ENCODE data around the gene SLC2A13. TPM values are rescaled to one million over a fixed set of nuclear protein-coding genes. Genes with fewer than 3 reads are reported as not detected.
"Not testable (repeated sequence)": the region's sequence is repeated elsewhere in the genome, so short reads cannot be mapped to it uniquely, and the experiment has no call there.

SLC2A13 gene
- total RNA-seq, 1 experiment from 2014 or later: 1.5 TPM

DNA sequence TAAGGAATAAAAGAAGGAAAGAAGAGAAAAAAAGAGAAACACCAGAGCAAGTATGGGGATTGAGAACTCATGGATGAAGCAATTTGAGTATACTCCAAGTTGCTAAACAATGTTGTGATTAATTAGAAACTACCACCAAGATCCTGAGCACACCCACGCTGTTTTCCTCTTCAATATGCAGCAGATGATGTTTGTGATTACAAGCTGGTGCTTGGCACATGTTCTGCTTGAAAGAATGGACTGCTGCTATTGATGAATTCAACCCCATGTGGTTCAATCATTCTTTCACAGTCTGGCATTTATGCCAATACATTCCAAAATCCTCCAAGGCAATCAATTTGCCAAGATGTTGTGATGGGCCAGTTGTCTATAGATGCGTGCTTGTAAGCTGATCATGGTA lies 146.8 kb downstream of the SLC2A13 start:
- in situ Hi-C loops (cut with HindIII; ENCODE audit: low sequenced_read_pairs): no loop called here

DNA sequence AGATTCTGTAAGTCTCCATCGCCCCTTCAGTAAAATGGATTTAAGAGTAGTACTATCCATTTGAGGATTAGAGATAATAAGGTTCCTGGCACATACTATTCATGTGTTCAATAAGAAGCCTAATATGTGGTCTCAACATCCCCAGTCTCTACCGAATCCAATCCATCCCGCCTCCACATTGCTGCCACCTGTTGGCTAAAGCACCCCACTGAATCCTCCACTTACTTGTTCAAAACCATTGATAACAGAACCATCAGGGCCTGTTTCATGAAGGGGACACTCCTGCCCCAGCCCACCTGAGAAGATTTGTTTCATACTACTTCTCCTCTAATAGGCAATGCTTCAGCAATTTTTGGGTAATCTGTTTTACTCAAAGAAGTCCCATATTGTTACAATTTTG lies 147.5 kb downstream of the SLC2A13 start:
- in situ Hi-C loops (cut with HindIII; ENCODE audit: low sequenced_read_pairs): no loop called here
- no peak for DNase-seq (ENCODE audit: low spot score)

More for the DNA sequence above, 146.8 kb downstream of the SLC2A13 start:
- no peak for DNase-seq (ENCODE audit: low spot score)

DNA sequence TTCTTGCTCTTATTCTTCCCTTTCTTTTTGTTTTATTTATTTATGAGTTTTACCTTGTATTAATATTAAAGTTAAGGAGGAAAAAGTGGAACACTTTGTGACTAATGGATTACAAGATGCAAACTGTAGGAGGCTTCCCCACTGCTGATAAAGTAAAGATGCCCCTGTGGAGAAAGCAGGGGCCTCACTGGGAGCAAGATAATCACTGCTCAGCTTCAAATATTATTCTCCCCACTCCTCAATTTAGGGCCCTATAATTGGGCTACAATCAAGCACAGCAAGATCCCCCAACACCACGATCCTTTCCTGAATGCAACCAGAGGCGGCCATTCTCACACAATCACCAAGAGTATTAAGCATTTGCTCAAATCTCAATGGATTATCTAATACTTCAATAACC lies 149.2 kb downstream of the SLC2A13 start:
- in situ Hi-C loops (cut with HindIII; ENCODE audit: low sequenced_read_pairs): no loop called here

DNA sequence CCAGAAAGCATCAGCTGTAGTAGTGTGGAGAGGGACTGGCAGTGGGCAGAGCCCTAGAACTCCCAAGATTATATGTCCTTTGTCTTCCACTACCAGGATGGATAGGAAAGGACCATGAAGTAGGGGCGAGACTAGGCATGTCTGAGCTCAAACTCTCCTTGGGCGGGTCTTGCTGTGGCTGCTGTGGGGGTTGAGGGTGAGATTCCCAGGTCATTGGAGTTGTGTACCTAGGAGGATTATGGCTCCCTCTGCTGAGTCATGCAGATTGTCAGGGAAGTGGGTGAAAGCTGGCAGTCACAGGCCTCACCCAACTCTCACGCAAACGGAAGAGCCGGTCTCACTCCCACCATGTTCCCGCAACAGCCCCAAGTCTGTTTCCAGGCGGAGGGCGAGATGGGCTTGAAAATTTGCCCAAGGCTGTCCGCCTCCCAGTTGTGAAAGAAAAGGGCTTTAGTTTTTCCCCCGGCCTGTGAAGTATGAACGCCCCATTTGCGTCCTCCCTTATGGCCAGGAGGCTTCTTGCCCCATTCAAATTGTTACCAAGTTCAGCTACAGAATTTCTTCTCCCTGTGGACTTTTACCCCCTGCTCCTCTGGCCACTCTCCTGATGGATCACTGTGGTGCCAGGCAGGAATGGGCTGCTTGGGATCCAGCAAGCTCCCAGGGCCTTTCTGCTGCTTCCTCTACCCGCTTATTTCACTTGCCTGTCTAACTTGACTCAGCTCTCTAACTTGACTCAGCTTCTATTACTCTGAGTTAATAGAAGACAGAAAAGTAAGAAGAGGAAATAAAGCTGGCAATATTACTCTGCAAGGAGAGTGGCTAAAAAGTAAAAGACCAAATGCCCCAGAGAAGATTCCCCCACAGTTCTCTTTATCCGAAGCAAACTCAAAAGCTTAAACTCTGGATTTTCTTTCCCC lies 159.3 kb downstream of the SLC2A13 start:
- in situ Hi-C loops (cut with HindIII; ENCODE audit: low sequenced_read_pairs): no loop called here
- DNase-seq (ENCODE audit: low spot score): no peak

More for the DNA sequence above, 149.2 kb downstream of the SLC2A13 start:
- no peak for DNase-seq (ENCODE audit: low spot score)

DNA sequence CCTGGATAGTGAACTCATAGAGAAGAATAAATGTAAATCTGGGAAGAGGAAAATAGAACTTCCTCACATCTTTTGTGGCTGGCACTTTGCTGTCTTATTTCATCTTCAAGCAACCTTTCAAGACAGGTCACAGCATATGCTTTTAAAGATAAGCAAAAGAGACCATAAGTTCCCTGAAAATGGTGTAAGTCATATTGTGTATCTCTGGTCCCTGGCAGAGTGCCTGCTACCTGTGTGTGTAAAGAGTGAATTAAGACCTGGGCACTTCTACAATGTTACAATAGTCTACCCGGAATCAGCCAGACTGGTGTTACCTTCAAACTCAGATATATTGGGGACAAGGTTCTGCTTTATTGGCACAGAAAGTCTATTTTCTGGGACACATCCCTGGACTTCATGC lies 168.8 kb downstream of the SLC2A13 start:
- in situ Hi-C loops (cut with HindIII; ENCODE audit: low sequenced_read_pairs): no loop called here
- DNase-seq (ENCODE audit: low spot score): no peak

DNA sequence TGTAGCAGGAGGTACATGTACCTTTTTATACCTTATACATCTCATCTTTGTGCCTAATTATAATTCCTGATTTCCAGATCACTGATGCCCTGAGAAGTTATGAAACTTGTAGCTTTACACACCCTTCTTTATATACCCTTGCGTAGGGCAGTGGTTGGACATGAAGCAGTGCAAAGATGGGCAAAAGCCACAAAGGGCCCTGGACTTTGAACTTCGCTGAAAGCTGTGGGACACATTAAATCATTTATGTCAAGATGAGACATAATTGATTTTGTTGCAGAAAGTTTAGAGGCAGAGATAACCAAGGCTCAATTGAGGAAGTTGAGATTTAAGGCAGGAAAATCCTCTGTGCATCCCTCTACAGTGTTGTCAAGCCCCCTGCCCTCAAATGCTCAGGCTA lies 170.0 kb downstream of the SLC2A13 start:
- in situ Hi-C loops (cut with HindIII; ENCODE audit: low sequenced_read_pairs): no loop called here
- DNase-seq (ENCODE audit: low spot score): no peak

DNA sequence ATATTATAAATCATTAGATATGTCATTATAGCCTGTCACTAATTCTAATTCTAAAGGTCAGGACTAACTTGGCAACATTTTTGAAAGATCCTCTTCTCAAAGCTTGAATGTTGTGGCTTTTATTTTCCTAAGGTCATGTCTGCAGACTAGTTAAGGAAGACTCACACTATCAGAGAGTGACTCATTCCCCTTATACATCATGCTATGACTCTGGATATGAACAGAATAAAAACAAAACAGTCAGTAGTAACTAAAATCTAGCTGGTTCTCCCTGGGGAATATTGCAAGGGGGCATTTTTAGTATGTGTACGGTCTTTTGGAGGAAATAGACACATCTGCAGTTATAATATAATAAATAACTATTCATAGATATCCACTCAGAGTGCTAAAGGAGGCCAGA lies 170.6 kb downstream of the SLC2A13 start:
- DNase-seq (ENCODE audit: low spot score): no peak
- in situ Hi-C loops (cut with HindIII; ENCODE audit: low sequenced_read_pairs): no loop called here

DNA sequence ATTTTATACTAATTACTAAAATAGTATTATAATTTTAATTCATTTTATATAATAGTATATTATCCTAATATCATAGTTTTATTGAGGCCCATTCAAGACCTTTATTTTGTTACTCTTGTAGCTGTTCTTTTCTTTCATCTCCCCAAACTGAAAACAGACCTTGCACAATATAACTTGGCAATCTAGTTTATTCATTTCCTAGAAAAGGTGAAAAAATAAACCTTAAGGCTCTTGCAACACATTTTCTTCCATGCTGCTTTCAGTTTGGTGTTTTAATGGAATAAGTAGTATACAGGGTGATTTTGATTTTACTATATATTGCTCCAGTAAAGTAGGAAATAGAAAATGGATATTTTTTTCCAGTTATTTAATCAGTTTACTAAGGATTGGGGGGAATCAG lies 174.0 kb downstream of the SLC2A13 start:
- in situ Hi-C loops (cut with HindIII; ENCODE audit: low sequenced_read_pairs): no loop called here
- DNase-seq (ENCODE audit: low spot score): no peak

DNA sequence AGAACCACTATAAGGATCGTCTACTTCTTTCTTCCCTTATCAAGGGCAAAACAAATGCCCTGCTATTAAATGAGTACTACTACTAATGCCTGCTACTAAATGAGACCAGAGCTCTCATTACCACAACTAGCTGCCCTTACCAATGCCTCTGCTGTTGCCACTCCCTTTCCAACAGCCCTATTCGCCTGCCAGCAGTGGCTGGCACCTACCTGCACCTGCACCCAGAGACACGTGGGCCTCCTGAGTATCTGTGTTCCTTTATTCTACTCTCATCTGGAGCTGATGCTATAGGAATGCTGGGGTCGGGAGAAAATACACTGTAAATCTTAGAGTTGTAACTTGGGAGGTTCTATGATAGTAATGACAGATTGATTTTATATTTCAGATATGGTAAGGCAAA lies 174.7 kb downstream of the SLC2A13 start:
- DNase-seq (ENCODE audit: low spot score): no peak
- in situ Hi-C loops (cut with HindIII; ENCODE audit: low sequenced_read_pairs): no loop called here

DNA sequence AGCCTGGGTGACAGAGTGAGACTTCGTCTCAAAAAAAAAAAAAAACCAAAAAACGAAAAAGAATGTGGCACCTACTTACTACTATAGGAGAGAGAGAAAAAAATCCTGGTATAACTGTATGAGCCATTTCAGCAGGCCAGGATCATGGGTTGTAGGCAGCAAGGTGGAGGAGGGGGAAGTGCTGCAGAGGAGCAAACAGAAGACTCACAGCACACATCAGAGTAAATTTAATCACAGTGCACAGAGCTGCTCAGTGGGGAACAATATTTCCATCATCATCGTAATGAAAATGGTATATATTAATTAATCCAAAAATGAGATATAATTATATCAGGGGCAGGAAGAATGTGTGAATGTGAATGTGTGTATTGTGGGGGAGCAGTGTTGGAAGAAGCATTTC lies 175.8 kb downstream of the SLC2A13 start:
- in situ Hi-C loops (cut with HindIII; ENCODE audit: low sequenced_read_pairs): no loop called here
- DNase-seq (ENCODE audit: low spot score): no peak

DNA sequence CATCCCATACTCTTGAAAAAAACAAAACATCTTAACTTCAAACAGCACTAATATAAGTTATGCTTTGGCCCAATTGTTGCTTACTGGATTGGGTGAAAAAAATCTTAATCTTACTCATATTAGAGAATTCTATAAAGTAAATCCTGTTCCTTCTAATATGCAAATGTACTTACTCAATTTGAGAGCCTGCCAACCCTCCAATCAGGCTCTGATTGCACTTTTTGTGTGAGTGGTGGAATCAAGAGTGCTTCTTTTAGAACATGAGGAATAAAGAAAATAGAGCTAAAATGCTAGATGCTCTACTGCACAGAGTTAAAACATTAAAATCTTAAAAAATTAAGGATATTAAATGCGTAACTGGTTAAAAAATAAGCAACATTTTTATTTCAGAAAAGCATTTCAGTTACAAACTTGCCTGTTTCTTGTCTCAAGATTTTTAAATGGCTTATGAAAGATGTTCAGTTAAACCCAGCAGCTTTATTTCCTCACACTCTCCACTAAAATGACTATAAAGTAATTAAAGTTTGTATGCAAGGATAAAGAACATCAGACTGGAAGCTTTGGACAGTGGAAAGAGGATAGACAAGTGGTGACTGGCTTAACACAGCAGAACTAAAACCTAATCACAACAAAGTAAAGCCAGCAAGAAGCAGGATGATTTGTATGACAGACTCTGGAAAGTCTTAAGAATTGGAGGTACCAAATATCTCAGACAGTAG lies 177.5 kb downstream of the SLC2A13 start:
- in situ Hi-C loops (cut with HindIII; ENCODE audit: low sequenced_read_pairs): no loop called here
- DNase-seq (ENCODE audit: low spot score): no peak

DNA sequence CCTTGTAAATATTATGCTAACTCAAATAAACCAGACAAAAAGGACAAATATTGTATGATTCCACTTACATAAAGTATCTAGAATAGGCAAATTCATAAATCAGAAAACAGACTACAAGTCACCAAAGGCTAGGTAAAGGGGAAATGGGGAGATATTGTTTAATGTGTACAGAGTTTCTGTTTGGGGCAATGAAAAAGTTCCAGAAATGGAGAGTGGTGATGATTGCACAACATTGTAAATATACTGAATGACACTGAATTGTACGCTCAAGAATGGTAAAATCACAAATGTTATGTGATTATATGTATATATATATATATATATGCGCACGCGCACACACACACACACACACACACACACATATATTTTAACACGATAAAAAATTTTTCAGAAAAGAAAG lies 182.5 kb downstream of the SLC2A13 start:
- DNase-seq (ENCODE audit: low spot score): no peak
- in situ Hi-C loops (cut with HindIII; ENCODE audit: low sequenced_read_pairs): no loop called here

DNA sequence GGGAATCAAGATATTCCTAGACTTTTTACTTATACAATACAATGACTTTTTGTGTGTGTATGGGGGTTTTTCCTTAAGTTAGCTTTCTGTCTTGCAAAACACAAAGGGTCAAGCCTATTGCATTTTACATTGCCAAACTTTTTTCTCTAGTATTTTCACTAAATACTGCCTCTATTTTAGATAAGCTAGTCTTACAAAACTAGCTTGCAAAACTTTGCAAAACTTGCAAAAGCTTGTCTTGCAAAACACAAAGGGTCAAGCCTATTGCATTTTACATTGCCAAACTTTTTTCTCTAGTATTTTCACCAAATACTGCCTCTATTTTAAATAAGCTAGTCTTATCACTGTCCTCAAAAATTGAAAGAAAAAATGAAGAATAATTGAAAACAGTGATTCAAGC lies 183.3 kb downstream of the SLC2A13 start:
- in situ Hi-C loops (cut with HindIII; ENCODE audit: low sequenced_read_pairs); DNase-seq (ENCODE audit: low spot score): not testable (repeated sequence)

DNA sequence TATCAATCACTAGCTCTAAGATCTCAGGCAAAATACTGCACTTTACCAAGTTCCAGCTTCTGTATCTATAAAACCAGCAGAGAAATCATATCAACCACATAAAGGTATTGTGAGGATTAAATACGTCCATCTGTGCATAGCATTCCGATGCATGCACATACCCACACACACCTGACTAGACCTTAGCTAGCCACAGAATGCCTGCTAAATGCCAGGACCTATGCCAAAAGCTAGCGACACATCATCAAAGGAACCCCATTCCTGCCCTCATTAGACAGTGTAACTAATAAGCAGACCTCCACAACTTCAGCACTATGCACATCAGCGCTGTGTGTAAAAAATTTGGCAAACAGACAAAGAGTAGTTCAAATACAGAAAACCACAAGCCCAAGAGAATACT lies 185.2 kb downstream of the SLC2A13 start:
- DNase-seq (ENCODE audit: low spot score): no peak
- in situ Hi-C loops (cut with HindIII; ENCODE audit: low sequenced_read_pairs): no loop called here

DNA sequence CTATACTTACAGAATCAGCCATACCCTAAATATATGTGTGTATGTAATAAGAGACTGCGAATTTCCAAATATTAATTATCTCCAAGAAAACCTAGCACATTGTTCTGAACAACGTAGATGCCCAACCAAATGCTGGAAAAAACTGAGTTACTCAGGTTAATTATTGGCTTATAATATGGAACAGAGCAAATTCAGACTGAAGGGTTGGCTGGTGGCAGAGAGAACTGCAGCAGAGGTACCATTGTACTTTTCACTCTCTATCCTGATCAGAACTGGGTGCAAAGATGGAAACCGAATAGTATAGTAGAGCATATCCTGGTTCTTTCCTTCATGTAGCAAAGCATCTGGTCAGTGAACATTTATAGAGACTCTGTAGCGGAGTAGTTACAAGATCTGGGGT lies 185.7 kb downstream of the SLC2A13 start:
- DNase-seq (ENCODE audit: low spot score): no peak
- in situ Hi-C loops (cut with HindIII; ENCODE audit: low sequenced_read_pairs): no loop called here

DNA sequence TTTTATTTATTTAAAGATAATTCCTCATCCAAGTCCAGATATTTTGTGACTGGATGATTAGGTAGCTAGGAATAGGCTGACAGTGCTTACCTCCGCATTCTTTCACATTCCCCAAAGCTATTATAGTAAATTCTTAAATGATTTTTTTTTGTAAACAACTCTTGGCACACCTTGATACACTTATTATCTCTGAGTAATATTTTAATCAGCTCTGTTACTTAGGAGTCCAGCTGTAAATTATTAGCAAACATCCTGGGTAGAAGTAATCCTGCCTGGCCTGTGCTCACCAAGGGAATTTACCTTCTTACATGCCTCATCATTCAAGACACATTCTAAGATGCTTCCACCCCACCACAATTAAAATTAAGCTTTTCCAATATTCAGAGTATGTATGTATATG lies 186.1 kb downstream of the SLC2A13 start:
- in situ Hi-C loops (cut with HindIII; ENCODE audit: low sequenced_read_pairs): no loop called here
- DNase-seq (ENCODE audit: low spot score): no peak

DNA sequence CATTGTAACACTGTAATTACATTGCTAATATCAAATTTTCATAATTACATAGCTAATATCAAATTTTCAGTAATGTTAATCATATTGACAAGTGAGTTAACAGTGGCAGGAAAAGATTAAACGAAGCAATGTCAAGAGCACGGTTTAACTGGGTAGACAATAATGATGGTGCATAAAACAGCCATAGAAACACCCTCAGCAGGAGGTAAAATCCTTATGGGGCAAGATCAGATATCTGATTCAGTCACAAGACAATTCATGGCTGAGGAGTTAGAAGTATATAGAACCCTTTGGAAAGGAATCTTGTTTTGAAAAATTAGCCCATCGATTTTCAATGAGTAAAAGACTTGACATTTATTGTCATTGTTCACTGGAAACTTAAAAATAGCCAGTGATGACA lies 190.6 kb downstream of the SLC2A13 start:
- DNase-seq (ENCODE audit: low spot score): no peak
- in situ Hi-C loops (cut with HindIII; ENCODE audit: low sequenced_read_pairs): no loop called here

DNA sequence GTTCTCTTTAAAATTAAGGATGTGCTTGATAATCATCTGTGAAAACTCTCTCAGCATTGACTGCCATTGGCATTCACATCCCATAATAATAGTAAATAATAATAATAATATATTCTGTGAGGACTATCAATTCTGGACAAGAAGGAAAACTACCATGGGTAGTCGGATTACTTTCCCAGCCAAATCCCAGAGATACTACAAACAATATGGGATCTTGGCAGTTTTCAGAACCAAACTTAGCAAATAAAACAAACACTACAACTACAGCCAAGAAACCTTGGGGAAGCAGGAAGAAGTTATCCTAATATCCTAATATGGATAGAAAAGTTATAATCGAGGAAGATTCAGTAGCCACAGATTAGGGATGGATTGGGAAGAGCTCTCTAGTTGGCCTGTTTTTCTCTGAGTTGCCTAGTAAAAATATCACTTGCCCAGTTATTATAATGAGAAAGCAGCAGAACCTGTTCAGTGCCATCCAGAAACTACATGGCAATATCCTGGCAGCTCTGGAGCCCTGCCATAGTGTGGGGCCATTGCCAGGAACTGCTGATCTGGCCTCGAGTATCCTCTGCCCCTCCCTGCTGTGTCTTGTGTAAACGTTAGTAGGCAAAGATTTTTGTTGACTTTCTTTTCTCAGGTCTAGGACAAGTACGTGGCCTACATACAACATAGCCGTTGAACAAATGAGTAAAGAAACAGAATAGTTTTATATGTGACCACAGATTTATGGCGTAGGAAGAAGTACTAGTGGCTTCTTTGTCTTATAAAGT lies 193.5 kb downstream of the SLC2A13 start:
- in situ Hi-C loops (cut with HindIII; ENCODE audit: low sequenced_read_pairs): no loop called here
- peak; percentile 87 for DNase-seq (ENCODE audit: low spot score)

DNA sequence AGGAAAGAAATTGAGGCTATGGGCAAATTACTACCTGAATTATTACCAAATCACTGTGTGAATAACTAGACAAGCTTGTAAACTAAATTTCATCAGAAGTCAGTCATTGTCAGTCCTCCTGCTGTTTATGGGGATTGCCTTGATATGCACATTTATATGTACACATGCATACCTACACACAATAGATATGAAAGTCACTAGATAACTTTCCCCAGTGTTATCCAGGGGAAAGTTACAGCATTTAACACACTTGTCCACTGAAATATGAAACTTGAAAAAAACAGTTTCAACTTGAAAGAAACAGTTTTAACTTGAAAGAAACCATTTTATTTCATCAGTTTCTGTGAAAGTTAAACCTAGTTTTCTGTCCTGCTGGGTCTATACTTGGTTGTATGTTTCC lies 199.6 kb downstream of the SLC2A13 start:
- in situ Hi-C loops (cut with HindIII; ENCODE audit: low sequenced_read_pairs): no loop called here
- no peak for DNase-seq (ENCODE audit: low spot score)

DNA sequence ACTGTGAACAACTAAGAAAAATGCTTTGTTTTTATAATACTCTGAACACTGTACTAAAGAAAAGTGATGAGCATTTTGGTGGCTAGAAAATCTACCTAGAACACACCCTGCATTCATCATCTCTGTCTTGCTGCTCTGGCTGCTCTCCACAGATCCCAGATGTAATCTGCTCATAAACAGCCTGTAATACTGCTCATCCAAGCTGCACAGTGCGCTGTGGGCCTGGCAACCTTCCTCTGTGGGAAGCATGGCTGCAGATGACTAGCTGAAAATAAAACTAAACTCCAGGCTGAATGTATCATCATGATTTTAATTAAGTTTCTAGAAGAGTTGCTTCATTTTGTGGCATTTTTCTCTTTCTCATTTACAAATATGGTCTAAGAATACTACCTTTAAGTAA lies 200.7 kb downstream of the SLC2A13 start:
- DNase-seq (ENCODE audit: low spot score): peak; percentile 80
- in situ Hi-C loops (cut with HindIII; ENCODE audit: low sequenced_read_pairs): no loop called here

Data from G401 (cell line).